HCT116 (cell line): ENCODE data around the gene SLC6A19. TPM values are rescaled to one million over a fixed set of nuclear protein-coding genes. Genes with fewer than 3 reads are reported as not detected.

Experiments used
- ATAC-seq: fragments of 200-7000 bp; cut with Tn5 transposase; 2 replicates; pipeline ENCODE4 v1.9.1; 2020; ENCODE audit warnings: mild to moderate bottlenecking, moderate library complexity
- BruUV-seq: library from RNA; stranded (reverse); fragments of 400-500 nt; replicated peaks from 2 replicates; lab custom pipeline; 2021; lab: Mats Ljungman, UMichigan
- CTCF ChIA-PET: fragments of 300-600 bp; sonication (Branson Sonifier 250); formaldehyde crosslinking; loops from one replicate; lab custom pipeline; 2021; ENCODE audit warnings: antibody characterized with exemption; lab: Charles Lee
- POLR2A ChIA-PET: fragments of 300-600, 350-600 bp; sonication (Branson Sonifier 250); formaldehyde crosslinking; loops from one replicate; lab custom pipeline; 2021; ENCODE audit warnings: antibody characterized with exemption; lab: Charles Lee
- RAD21 ChIA-PET, 2 experiments: fragments of 300-600 bp; sonication (Branson Sonifier 250); formaldehyde crosslinking; loops; one replicate each; lab custom pipeline; 2023; ENCODE audit warnings: low total read pairs in 2 of 2; ENCODE audit not compliant: uncharacterized antibody in 2 of 2, unreplicated experiment in 2 of 2, low non-redundant PET in 1 of 2; lab: Charles Lee
- DNase-seq: peaks from one replicate; pipeline ENCODE4 v3.0.0-alpha.2; 2010; ENCODE audit warnings: low read depth, low spot score
- H2AFZ ChIP-seq: fragments of 200-600 bp; shearing (Covaris generic), sonication (generic); 2 replicates; pipeline ENCODE4 v1.6.1; 2017; ENCODE audit warnings: low read depth, mixed run types, mixed read lengths, antibody characterized with exemption, low read length; ENCODE audit not compliant: poor library complexity, severe bottlenecking
- H3K27ac ChIP-seq: 2 replicates; pipeline ENCODE4 v1.5.1; 2012; ENCODE audit warnings: low read depth, low read length
- H3K27me3 ChIP-seq: fragments of 200-600 bp; sonication (generic); 2 replicates; pipeline ENCODE4 v1.6.1; 2016; ENCODE audit warnings: mixed run types, low read length, mixed read lengths; ENCODE audit not compliant: insufficient read depth
- H3K36me3 ChIP-seq, 2 experiments: fragments of 200-500 bp in 1 of 2; fragments of 200-600 bp in 1 of 2; sonication (Bioruptor generic) in 1 of 2; sonication (generic) in 1 of 2; 2 replicates each; pipeline versions ENCODE4 v1.5.1 to v1.6.1; 2014 to 2016; ENCODE audit warnings: low read length in 2 of 2, inconsistent platforms in 1 of 2, mixed read lengths in 1 of 2, mixed run types in 1 of 2; ENCODE audit not compliant: insufficient read depth in 2 of 2, control insufficient read depth in 1 of 2
- H3K4me1 ChIP-seq, 2 experiments: fragments of 200-600 bp in 1 of 2; sonication (generic) in 1 of 2; 2 replicates each; pipeline versions ENCODE4 v1.5.1 to v1.6.1; 2012 to 2017; ENCODE audit warnings: low read length in 2 of 2, inconsistent platforms in 1 of 2, mild to moderate bottlenecking in 1 of 2, mixed read lengths in 1 of 2, mixed run types in 1 of 2, moderate library complexity in 1 of 2; ENCODE audit not compliant: insufficient read depth in 2 of 2, control insufficient read depth in 1 of 2
- H3K4me2 ChIP-seq: fragments of 200-600 bp; sonication (generic); 2 replicates; pipeline ENCODE4 v1.6.1; 2017; ENCODE audit warnings: mixed run types, low read length, mixed read lengths
- H3K4me3 ChIP-seq, 2 experiments: fragments of 200-600 bp in 1 of 2; sonication (generic) in 1 of 2; replicated peaks in 1 of 2; 2 replicates each; pipeline ENCODE4 v1.5.1; 2011 to 2016; ENCODE audit warnings: low read length in 2 of 2, control low read depth in 1 of 2, low read depth in 1 of 2, mild to moderate bottlenecking in 1 of 2, mixed read lengths in 1 of 2, mixed run types in 1 of 2
- H3K79me2 ChIP-seq: fragments of 200-600 bp; sonication (generic); 2 replicates; pipeline ENCODE4 v1.6.1; 2017; ENCODE audit warnings: mild to moderate bottlenecking, mixed run types, low read length, moderate library complexity, mixed read lengths; ENCODE audit not compliant: insufficient read depth
- H3K9ac ChIP-seq: fragments of 200-600 bp; sonication (generic); 2 replicates; pipeline ENCODE4 v1.6.1; 2016; ENCODE audit warnings: low read length, mixed read lengths
- H3K9me2 ChIP-seq: fragments of 200-600 bp; sonication (generic), shearing (Covaris generic); 2 replicates; pipeline ENCODE4 v1.6.1; 2017; ENCODE audit warnings: mixed run types, mild to moderate bottlenecking, moderate library complexity; ENCODE audit not compliant: insufficient read depth
- H3K9me3 ChIP-seq, 2 experiments: fragments of 200-500 bp in 1 of 2; fragments of 200-600 bp in 1 of 2; sonication (Bioruptor generic) in 1 of 2; sonication (generic) in 1 of 2; 2 replicates each; pipeline ENCODE4 v1.6.1; 2014 to 2017; ENCODE audit warnings: low read length in 2 of 2, mixed read lengths in 2 of 2, inconsistent platforms in 1 of 2, low read depth in 1 of 2, mild to moderate bottlenecking in 1 of 2, mixed run types in 1 of 2, moderate library complexity in 1 of 2; ENCODE audit not compliant: control insufficient read depth in 1 of 2, insufficient read depth in 1 of 2
- H4K20me1 ChIP-seq: fragments of 200-600 bp; sonication (generic), shearing (Covaris generic); 2 replicates; pipeline ENCODE4 v1.6.1; 2017; ENCODE audit warnings: mixed run types, mild to moderate bottlenecking, moderate library complexity; ENCODE audit not compliant: insufficient read depth
- CBX3 ChIP-seq: IDR thresholded peaks from 2 replicates; pipeline ENCODE4 v1.6.1; 2012; ENCODE audit warnings: low read depth
- ELF1 ChIP-seq: IDR thresholded peaks from 2 replicates; pipeline ENCODE4 v1.6.1; 2012; ENCODE audit warnings: low read depth, borderline replicate concordance
- EZH2phosphoT487 ChIP-seq: fragments of 200-600 bp; IDR thresholded peaks from 2 replicates; pipeline ENCODE4 v1.6.1; 2018; ENCODE audit warnings: antibody characterized with exemption, borderline replicate concordance
- MAX ChIP-seq: IDR thresholded peaks from 2 replicates; pipeline ENCODE4 v1.6.1; 2012
- POLR2A ChIP-seq: IDR thresholded peaks from 2 replicates; pipeline ENCODE4 v1.7.0; 2011; ENCODE audit warnings: borderline replicate concordance; ENCODE audit not compliant: insufficient read depth, insufficient read length; ENCODE audit errors: extremely low read depth
- POLR2AphosphoS5 ChIP-seq: IDR thresholded peaks from 2 replicates; pipeline ENCODE4 v1.6.1; 2011; ENCODE audit warnings: mild to moderate bottlenecking, low read depth, low read length, moderate library complexity
- SIN3A ChIP-seq: IDR thresholded peaks from 2 replicates; pipeline ENCODE4 v1.6.1; 2012; ENCODE audit warnings: low read depth
- TCF7L2 ChIP-seq: IDR thresholded peaks from 2 replicates; pipeline ENCODE4 v1.7.0; 2011; ENCODE audit warnings: borderline replicate concordance, inconsistent platforms; ENCODE audit not compliant: insufficient read depth, insufficient read length; ENCODE audit errors: extremely low read depth
- YY1 ChIP-seq: IDR thresholded peaks from 2 replicates; pipeline ENCODE4 v1.6.1; 2011; ENCODE audit warnings: low read length, low read depth, moderate library complexity, mild to moderate bottlenecking; ENCODE audit not compliant: insufficient replicate concordance; ENCODE audit errors: extremely low read depth
- intact Hi-C: fragments of 100-400 bp; cut with micrococcal nuclease; formaldehyde crosslinking; loops from 2 replicates; pipeline ENCODE4 v1.10.0; 2022
- total RNA-seq: library from RNA; stranded (reverse); gene quantifications from one replicate; pipeline ENCODE4 v1.2.1, GENCODE V29; 2021; ENCODE audit not compliant: unreplicated experiment
- TF ChIP-seq, protein P1 (sequence below): IDR thresholded peaks from 2 replicates; pipeline ENCODE4 v1.6.1; 2011; ENCODE audit warnings: mild to moderate bottlenecking, low read length, moderate library complexity; ENCODE audit not compliant: insufficient replicate concordance; ENCODE audit errors: extremely low read depth

The SLC6A19 gene
- total RNA-seq, 1 experiment from 2014 or later = not detected

DNA sequence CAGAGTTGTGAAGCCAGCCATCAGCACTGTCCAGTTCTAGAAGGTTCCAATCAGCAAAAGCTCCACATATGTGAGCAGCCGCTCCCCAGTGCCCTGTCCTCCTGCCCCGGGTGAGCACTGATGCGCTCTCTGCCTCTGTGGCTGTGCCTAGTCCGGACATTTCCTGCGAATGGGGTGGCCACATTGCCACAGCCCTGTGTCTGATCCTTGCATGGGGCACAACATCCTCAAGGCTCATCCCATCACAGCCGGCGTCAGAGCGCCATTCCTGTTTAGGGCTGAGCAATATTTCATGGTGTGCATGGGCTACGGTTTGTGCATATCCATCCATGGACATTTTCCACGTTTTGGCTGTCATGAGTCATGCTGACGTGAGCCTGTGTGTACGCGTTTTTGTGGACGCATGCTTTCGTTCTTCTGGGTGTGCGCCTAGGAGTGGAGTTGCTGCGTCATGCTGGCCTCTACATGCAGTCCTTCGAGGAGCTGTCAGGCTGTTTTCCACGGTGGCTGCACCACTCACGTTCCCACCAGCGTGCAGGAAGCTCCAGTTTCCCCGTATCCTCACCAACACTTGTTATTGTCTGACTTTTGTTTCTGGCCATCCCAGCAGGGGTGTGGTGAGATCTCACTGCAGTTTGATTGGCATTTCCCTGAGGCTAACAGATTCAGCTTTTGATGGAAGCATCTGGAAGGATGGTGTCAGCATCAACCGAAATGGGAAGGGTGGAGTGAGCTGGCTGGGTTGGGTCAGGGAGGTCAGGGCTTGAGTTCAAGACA is 14.1 kb downstream of the SLC6A19 start:
- H3K4me1 ChIP-seq = peaks cover 0 to 5% of the 10 kb centered on the region in 2 experiments; a peak in 1 of 4 replicates
- no peaks in the 10 kb centered on the region for H3K79me2 ChIP-seq
- BruUV-seq = no TSS peak
- H2AFZ ChIP-seq = no peak overlapping the region
- H4K20me1 ChIP-seq = no peaks in the 10 kb centered on the region
- intact Hi-C loops = no loop called here
- H3K9me2 ChIP-seq = no peaks in the 10 kb centered on the region
- no peak overlapping the region for H3K4me3 ChIP-seq
- no peaks in the 10 kb centered on the region; a peak in 1 of 4 replicates for H3K9me3 ChIP-seq
- CTCF ChIA-PET = no interaction called here
- TF ChIP-seq, protein P1, sequence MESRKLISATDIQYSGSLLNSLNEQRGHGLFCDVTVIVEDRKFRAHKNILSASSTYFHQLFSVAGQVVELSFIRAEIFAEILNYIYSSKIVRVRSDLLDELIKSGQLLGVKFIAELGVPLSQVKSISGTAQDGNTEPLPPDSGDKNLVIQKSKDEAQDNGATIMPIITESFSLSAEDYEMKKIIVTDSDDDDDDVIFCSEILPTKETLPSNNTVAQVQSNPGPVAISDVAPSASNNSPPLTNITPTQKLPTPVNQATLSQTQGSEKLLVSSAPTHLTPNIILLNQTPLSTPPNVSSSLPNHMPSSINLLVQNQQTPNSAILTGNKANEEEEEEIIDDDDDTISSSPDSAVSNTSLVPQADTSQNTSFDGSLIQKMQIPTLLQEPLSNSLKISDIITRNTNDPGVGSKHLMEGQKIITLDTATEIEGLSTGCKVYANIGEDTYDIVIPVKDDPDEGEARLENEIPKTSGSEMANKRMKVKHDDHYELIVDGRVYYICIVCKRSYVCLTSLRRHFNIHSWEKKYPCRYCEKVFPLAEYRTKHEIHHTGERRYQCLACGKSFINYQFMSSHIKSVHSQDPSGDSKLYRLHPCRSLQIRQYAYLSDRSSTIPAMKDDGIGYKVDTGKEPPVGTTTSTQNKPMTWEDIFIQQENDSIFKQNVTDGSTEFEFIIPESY = no peak
- no peak for TF ChIP-seq CBX3
- DNase-seq (no peak), ATAC-seq (no peak)
- no peak overlapping the region for H3K4me2 ChIP-seq
- H3K27me3 ChIP-seq = no peaks in the 10 kb centered on the region
- H3K27ac ChIP-seq = no peak overlapping the region
- no peaks in the 10 kb centered on the region for H3K36me3 ChIP-seq
- RAD21 ChIA-PET = no interaction called here
- no peak overlapping the region for H3K9ac ChIP-seq
- POLR2A ChIA-PET = no interaction called here

GRCh38 chr5:1216211-1216917 is 15.0 kb downstream of the SLC6A19 start:
- Histone ChIP-seq H3K79me2 (no peaks in the 10 kb centered on the region), H3K27ac (no peak overlapping the region), H3K4me1 (peaks cover 0 to 5% of the 10 kb centered on the region in 2 experiments; a peak in 1 of 4 replicates), H3K4me3 (no peak overlapping the region), H3K36me3 (no peaks in the 10 kb centered on the region), H3K27me3 (no peaks in the 10 kb centered on the region), H3K4me2 (no peak overlapping the region), H3K9me2 (no peaks in the 10 kb centered on the region), H3K9ac (no peak overlapping the region), H3K9me3 (no peaks in the 10 kb centered on the region; a peak in 1 of 4 replicates), H4K20me1 (no peaks in the 10 kb centered on the region), H2AFZ (no peak overlapping the region)
- no peak for DNase-seq
- ChIA-PET POLR2A (no interaction called here), CTCF (no interaction called here), RAD21 (no interaction called here)
- intact Hi-C loops = no loop called here
- BruUV-seq = no TSS peak
- no peak for ATAC-seq
- TF ChIP-seq SIN3A (no peak), POLR2A (no peak), POLR2AphosphoS5 (no peak), TCF7L2 (no peak), ELF1 (no peak), YY1 (no peak), CBX3 (no peak), MAX (no peak), EZH2phosphoT487 (no peak)
- TF ChIP-seq, protein P1 = no peak
